HG03025 (cell line): ENCODE data around the gene APOBEC3G.

Experiments
- ATAC-seq: cut with Tn5 transposase; IDR thresholded peaks from one replicate; pipeline ENCODE4 v1.9.1; 2021; ENCODE audit warnings: mild to moderate bottlenecking, moderate library complexity; ENCODE audit not compliant: unreplicated experiment, low FRiP score

The APOBEC3G gene

DNA sequence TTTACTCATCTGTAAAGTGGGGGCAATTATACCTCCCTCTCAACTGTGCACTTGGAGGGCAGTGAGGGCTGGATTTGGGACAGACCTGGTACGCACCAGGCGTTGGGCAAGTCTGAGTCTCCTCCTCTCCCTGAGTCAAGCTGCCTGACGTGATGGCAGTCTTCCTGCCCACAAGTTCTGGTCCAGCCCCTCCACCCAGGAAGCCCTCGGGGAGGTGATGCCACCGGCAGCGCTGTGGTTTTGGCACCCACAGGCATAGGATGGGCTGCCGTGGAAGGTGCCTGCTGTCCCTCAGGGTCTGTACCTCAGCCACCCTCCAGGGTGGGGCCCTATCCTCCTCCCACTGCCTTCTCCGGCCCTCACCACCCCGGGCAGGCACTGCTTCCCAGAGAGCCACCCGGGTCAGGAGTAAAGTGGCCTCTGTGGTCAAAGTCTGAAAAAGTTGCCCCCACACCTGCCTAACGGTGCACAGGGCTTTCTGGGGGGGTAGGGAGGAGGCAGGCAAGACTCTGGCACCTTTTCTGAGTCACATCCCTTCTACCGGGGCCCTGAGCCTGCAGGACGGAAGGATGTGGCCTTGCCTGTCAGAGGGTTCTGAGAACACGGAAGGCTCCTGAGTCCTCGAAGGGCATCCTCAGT is 13.5 kb downstream of the APOBEC3G start:
- ATAC-seq, result no peak

DNA sequence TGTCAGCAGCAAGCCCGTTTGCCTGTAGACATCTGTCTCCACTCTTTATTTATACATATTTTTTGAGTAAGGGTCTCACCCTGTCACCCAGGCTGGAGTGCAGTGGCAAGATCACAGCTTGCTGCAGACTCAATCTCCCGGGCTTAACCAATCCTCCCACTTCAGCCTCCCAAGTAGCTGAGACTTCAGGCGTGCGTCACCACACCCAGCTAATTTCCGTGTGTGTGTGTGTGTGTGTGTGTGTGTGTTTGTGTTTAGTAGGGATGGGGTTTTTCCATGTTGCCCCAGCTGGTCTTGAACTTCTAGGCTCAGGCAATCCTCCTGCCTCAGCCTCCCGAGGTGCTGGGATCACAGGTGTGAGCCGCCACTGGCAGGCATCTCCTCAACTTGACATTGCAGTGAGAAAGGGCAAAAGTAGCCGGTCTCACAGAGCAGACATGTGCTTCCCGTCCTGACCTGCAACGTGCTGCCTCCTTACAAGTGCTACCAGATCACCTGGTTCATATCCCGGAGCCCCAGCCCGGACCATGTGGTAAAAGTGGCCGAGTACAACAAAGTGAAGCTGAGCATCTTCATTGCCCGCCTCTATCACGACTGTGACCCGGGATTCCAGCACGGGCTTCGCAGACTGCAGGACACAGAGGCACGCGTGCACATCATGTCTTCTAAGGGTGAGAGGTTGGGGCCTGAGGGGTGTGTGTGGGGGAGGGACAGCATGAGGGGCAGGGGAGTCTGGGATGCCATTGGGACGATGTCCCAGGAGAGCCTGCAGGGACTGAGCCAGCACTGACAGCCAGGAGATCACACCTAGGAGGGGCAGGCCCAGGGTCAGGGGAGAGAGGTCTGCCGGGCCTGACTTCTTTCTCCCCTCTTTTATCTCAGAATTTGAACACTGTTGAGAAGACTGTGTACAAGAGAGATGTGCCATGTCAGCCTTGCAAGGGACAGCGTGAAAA is 14.3 kb downstream of the APOBEC3G start:
- no peak for ATAC-seq

DNA sequence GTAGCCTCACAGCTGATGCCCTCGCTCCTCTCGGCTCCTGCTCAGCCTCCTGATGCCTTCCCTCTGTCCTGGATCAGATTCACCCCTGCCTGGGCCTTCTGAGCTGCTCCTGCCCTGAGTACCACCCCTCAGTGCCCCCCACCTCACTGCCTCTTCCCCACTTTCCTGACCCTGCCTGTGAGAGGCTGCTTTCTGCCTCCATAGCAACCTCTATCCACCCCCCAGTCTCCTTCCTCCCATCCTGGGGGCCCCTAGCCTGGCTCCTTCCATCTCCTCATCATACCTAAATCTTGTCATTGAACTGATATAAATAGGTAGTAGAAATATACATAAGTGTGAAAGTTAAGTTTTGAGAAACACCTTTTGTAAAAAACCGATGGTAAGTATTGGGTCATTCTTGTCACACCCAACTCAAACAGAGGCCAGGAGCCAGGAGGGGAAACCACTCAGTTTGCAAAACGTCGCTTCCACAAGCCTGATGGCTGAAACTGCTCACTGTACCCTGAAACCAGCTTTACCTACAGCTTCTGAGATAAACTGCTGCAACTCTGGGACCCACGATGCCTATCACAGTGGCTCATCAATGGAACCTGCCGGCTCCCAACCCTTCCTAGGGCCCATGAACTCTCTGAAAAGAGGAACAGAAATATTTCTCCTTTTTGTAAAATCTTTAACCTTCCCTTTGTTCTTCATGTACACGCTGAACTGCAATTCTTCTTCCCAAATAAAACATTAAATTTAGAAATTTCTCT is 15.2 kb downstream of the APOBEC3G start:
- ATAC-seq, result no peak

DNA sequence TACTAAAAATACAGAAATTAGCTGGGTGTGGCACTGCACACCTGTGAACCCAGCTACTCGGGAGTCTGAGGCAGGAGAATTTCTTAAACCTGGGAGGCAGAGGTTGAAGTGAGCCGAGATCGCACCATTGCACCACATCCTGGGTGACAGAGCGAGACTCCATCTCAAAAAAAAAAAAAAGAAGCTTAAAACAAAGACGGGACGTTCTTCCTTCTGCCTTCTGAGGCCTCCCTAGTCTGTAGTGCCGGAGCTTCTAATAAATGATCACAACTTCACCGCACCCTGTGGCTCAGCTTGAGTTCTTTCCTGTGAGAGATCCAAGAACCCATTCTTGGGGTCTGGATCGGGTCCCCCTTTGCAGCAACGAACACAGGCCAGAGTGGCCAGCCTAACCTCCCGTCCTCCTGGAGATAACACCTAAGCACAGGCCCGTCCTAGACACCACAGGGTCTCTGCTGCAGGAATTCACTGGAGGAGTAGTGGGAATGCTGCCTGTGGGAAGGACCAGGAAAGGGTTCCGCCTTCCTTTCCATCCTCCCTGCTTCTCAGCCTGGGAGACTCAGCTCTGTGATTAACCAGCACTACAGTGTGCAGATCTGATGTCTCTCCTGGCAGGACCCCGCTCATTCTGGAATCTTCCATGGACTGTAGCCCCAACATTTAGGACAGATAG is 17.8 kb downstream of the APOBEC3G start:
- no peak for ATAC-seq

DNA sequence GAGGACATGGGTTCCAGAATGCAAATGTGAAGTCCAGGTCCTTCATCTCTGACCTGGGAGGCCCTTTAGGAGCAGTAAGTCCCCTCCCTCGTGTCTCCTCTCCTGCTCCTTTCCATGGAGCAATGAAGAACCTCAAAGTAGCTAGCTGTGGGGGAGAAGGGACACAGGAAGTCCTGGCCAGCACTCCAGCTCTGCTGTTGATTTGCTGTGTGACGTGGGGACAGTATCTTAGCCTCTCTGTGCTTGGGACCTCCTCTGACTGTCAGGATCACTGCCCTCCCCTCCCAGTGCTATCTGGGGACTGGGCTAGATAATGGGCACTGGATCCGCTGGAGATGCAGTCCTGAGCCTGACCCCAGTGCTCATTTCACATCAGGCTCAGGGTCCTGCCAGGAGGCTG is 18.9 kb downstream of the APOBEC3G start:
- ATAC-seq, result no peak

DNA sequence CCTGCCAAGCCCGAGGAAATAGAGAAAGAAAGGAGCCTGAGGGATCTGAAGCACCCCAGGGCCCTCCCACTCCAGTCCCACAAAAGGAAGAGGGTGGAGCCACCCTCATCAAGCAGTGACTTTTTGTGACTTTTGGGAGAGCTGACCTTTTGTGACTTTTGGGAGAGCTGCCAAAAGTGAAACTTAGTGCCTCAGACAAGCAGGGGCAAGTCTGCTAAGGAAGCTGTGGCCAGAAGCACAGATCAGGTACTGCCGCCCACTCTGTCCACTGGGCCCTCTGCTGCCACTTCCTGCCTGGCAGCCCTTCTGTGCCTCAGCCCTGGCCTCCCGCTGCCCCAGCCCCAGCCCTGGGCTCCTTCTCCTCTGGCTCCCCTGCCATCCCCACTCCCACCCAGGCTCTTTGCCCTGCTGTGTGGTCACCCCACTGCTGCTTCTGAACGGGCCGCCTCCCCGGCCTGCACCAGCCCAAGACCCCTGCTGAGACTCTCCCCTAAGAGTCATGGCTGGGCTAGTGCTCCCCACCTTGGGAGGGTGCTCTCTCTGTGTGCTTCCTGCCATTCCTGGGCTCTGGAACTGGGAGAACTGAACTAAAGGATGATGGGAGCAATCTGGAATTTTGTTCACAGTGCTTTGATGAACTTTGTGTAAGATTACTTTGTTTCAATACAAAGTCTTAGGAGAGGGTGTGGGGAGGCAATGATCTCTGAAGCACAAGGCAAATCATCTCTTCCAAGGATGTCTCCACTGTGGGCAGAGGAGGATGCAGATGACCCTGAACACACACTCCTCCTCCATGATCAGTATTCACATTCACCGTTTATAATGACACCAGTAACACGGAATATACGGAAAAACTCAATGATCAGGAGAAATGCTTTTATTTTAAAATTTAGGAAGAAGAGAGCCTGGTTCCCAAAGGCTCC is 20.3 kb downstream of the APOBEC3G start, which contains the start of gene APOBEC3H:
TSS of gene APOBEC3H (plus strand) at position 147 of the 923 bp plus-strand sequence. CDS start 3,035 bp downstream, outside the sequence.
- ATAC-seq, result no peak

DNA sequence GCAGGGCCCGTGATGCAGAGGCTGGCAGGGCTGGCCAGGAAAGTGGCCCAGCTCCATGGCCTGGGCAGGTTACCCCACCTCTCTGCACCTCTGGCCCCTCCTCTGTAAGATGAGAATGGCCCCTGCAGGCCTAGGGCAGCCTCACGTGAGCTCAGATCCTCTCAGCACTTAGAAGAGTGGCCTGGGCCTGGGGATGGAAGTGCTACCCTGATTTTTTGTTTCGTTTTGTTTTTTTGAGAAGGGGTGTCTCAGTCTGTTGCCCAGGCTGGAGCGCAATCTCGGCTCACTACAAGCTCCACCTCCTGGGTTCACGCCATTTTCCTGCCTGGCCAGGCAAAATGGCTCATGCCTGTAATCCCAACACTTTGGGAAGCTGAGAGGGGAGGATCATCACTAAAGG is 21.0 kb downstream of the APOBEC3G start:
- no peak for ATAC-seq

DNA sequence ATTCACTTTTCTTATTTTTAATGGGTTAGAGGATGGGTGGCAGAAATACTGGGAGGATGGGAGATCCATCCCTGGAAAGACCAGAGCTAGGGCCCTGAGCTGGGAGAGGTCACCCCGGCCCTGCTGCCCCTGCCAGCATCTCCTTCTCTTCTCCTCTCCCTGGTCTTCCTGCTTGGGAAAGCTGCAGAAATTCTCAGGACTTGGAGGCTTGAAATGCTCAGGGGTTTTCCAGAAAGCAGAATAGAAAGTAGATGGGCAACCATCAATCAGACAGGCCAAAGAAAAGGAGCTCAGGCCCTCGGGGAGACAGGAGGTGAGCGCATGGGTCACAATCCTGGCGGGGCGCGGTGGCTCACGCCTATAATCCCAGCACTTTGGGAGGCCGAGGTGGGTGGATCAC is 21.5 kb downstream of the APOBEC3G start:
- no peak for ATAC-seq

DNA sequence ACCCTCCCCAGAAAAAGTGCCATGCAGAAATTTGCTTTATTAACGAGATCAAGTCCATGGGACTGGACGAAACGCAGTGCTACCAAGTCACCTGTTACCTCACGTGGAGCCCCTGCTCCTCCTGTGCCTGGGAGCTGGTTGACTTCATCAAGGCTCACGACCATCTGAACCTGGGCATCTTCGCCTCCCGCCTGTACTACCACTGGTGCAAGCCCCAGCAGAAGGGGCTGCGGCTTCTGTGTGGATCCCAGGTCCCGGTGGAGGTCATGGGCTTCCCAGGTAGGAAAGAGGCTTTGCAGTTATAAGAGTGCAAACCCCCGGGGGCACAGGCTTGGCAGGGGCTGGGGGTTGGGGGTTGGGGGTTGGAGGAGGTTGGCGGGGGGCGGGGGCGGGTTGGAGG is 24.2 kb downstream of the APOBEC3G start:
- ATAC-seq, result no peak

DNA sequence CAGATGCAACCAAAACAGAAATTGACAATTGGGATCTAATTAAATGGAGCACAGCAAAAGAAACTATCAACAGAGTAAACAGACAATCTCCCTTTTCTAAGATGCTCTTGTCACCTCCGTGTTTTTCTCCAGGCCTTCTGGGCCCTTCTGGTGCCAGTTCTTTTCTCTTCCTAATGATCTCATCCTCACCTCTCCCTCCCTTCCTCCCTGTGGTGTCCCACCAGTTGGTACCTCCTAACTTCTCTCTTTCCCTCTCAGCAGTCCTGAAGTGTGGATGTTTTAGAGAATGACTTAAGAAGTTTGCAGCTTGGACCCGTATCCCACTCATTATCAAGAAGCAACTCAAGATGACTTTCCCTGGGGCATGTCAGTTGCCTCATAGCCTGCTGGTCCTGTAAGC is 26.4 kb downstream of the APOBEC3G start:
- no peak for ATAC-seq

DNA sequence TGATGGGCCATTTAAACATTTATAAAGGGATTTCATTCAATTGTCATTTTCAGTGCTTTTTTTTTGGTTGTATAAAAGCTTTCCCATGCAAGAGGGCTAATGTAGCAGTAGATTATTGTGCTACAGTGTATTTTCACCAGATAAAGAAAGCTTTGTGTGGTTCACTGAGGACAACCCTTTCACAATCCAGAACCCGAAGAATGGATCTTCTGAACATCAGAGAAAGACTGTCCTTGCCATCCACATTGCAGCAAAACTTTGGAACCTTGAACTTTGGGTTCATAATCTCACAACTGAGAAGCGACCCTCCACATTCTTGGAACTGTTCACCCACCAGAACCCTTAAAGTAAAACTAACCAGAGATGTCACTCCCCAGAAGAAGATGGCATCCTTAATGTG is 29.3 kb downstream of the APOBEC3G start:
- no peak for ATAC-seq

DNA sequence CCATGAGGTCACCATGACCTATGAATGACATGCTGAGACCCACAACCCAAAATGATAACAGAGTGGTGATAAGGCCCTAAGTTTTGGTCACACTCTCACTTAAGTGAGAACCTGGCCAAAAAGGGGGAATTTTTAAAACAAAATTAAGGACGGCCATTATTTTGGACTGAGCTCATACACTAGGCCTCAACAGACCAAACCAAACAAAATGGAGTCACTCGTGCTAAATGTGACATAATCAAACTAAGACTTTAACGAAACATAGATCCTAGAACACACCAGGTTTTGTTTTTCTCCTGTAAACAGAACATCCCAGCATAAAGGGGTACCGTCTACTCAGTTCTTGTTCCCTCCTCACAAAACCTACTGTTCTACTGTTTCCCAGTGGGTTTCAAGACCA is 31.4 kb downstream of the APOBEC3G start:
- ATAC-seq, result no peak

DNA sequence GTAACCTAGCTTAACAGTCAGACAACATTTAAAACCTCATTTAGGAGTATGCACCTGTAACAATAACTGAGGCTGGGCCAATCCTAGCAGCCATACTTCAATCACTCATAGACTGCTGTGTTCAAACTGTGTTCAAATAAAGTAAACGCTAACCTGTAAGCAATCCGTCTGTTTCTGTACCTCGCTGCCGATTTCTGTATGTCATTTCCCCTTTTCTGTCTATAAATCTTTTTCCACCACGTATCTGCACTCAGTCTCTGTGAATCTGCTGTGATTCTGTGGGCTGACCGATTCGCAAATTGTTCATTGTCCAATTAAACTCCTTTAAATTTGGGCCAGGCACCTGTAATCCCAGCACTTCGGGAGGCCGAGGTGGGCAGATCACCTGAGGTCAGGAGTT is 32.3 kb downstream of the APOBEC3G start:
- no peak for ATAC-seq

DNA sequence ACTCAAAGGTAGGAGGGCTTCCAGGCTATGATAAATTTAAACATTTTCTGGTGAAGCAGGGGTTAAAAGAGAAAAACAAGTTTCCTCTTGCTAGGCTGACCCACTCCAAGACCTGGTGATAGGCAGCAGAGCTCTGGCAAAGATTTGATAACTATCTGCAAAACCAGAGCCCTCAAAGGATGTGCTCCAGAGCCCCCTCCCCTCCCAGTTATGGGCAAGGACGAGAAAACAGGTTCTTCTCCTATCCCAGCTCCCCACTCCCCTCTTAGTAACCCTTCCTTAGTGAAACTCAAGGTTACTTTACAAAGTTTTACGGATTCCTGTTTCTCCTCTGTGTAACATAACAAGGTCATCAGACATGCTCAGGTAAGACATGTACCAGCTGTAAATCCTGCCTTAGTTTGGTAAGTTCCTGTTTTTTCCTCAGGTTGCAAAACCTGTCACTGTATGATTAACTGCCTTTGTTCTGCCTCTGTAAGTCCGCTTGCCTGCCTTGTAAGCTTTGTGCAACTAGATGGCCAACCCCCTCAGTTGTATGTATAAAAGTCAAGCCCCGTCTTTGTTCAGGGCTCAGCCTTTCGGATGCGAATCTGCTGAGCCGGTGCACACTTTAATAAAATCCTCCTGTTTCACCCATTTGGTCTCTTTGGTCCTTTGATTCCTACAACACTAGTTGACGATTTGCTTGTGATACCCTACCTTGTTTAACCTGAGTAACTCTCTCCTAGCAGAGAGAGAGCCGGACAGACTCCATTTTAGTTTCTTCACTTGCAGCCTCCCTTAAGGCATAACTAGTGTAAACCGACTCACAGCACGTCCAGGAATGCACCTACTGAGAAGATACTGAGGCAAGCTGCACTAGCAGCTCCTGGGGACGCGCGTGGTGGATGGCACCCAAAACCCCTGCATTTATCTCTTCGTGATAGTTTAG is 33.8 kb downstream of the APOBEC3G start:
- no peak for ATAC-seq

DNA sequence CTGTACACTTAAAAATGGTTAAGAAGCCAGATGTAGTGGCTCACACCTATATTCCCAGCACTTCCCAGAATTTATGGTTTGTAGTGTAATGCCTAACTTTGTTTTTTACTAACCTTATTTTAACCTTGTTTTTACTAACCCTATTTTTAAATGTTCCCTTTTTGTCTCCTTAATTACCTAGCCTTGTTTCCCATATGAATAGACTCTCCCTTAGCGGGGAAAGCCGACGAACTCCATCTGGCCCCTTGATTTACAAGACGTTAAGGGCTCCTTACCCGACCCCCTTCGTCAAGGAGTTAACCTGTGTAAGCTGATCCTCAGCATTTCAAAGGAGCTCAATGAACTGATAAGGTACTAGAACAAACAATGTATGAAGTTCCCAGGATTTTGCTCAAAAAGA is 37.0 kb downstream of the APOBEC3G start:
- ATAC-seq, result no peak

DNA sequence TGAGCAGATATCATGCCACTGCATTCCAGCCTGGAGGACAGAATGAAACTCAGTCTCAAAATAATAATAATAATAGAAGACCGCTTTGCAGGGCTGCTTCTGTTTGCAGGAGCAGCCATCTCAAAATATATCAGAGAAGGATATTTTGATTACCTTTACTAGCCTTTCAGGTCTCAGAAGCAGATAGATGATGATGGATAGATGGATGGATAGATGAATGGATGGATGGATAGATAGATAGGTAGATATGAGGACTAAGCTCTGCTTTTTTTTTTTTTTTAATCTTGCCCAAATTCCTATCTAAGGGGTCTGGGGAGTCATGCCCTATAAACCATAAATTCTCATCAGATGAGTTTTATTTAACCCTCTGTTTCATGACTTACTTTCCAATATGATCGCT is 38.5 kb downstream of the APOBEC3G start:
- no peak for ATAC-seq

DNA sequence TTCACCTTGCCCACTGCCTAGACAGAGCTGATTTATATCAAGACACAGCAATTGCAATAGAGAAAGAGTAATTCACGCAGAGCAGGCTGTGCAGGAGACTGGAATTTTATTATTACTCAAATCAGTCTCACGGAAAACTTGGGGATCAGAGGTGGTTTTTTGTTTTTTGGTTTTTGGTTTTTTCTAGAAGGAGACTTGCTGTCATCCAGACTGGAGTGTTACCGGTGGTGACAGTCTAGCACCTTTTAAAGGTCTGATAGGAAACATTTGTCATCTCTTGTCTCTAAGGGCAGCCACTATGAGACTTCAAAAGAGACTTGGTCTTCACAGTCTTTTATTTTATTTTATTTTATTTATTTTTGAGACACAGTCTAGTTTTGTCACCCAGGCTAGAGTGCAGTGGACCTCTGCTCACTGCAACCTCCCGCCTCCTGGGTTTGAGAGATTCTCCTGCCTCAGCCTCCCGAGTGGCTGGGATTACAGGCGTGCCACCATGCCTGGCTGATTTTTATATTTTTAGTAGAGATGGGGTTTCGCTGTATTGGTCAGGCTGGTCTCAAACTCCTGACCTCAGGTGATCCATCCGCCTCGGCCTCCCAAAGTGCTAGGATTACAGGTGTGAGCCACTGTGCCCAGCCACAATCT is 39.0 kb downstream of the APOBEC3G start:
- no peak for ATAC-seq

DNA sequence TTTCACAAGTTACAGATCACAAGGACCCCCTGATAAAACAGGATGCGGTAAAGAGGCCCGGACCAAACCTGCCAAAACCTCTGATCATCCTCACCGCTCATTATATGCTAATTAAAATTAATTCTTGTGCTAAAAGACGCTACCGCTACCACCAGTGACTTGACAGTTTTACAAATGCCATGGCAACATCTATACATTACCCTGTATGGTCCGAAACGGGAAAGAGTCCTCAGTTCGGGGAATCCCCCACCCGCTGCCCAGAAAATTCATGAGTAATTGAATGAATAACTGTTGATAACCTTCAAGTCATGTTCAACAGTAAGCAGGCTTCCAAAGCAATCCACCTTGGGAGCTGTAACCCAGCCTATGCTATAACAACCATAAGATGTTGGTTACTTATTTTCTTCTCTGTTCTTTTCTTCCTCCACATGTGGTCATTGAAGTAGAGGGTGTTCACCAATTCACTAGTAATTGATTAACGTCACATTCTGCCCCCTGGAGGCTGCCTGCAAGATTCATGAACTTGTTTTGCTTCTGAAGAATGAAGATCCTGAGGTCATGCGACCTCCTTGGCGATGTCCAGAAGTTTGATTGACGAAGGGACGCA is 40.6 kb downstream of the APOBEC3G start:
- ATAC-seq, result no peak
